ENCODE data around the gene FAM118A. TPM values are rescaled to one million over a fixed set of nuclear protein-coding genes. Genes with fewer than 3 reads are reported as not detected.

FAM118A gene
- total RNA-seq, 1 experiment from 2014 or later: 37.9 TPM

GRCh38 chr22:45268167-45268957 is 41.4 kb upstream of the FAM118A start:
- Histone ChIP-seq H3K14ac (ENCODE audit: insufficient read depth, low read length) (no peak overlapping the region), H3K56ac (ENCODE audit: insufficient read length, low read depth, low read length) (no peak overlapping the region), H3K9me3 (ENCODE audit: control insufficient read depth, low read depth, low read length) (no peaks in the 10 kb centered on the region), H4K5ac (ENCODE audit: insufficient read length, low read depth, low read length) (no peak overlapping the region), H3K4ac (ENCODE audit: low read depth, low read length) (no peak overlapping the region), H3K18ac (ENCODE audit: insufficient read length, low read depth, low read length) (no peak overlapping the region), H4K91ac (ENCODE audit: insufficient read length, low read depth, low read length) (no peak overlapping the region), H3K23ac (ENCODE audit: insufficient read length, low read depth, low read length) (no peak overlapping the region), H3K79me2 (ENCODE audit: insufficient read depth, low read length) (no peaks in the 10 kb centered on the region), H3K27ac (ENCODE audit: insufficient read length, low read depth, low read length) (no peak overlapping the region), H3K9ac (ENCODE audit: extremely low read depth, insufficient read length, low read length) (no peak overlapping the region), H2AFZ (ENCODE audit: low read length) (no peak overlapping the region), H2AK5ac (ENCODE audit: insufficient read length, low read length) (no peak overlapping the region), H4K8ac (replicated peaks; ENCODE audit: insufficient read length, low read depth, low read length) (no peak overlapping the region), H3K79me1 (ENCODE audit: insufficient read depth, low read depth, low read length, poor library complexity, severe bottlenecking) (no peaks in the 10 kb centered on the region), H4K20me1 (ENCODE audit: control insufficient read depth, insufficient read depth, insufficient read length) (no peaks in the 10 kb centered on the region), H3K27me3 (ENCODE audit: insufficient read depth, low read length) (no peaks in the 10 kb centered on the region; the same call in 1 of the 2 replicates), H2BK15ac (ENCODE audit: low read depth, low read length) (no peak overlapping the region), H2BK5ac (ENCODE audit: insufficient read length, low read length) (no peak overlapping the region), H2BK12ac (ENCODE audit: insufficient read length, low read depth, low read length) (no peak overlapping the region), H3T11ph (ENCODE audit: low read length) (no peak overlapping the region), H3K4me1 (ENCODE audit: insufficient read depth, low read length) (peaks cover 2% of the 10 kb centered on the region; the same call in 1 of the 2 replicates), H2BK120ac (ENCODE audit: low read depth, low read length, poor library complexity, severe bottlenecking) (no peak overlapping the region), H3K23me2 (ENCODE audit: insufficient read length, low read depth, low read length, poor library complexity, severe bottlenecking) (peaks cover 14% of the 10 kb centered on the region), H2BK20ac (ENCODE audit: low read depth, low read length, poor library complexity, severe bottlenecking) (no peak overlapping the region), H3K4me2 (ENCODE audit: insufficient read depth, insufficient read length, low read length) (peak overlapping the region; percentile 40)
- Mint-ChIP-seq H3K36me3 (ENCODE audit: insufficient read depth in 1 of 3, low read depth in 3 of 3) (no peaks in the 10 kb centered on the region), H3K27ac (peak overlapping the region; percentile 53 to 94 (median 92); a peak in 5 of 7 replicates), H3K27me3 (ENCODE audit: low read depth) (peaks cover 37% of the 10 kb centered on the region), H3K4me3 (peak overlapping the region; percentile 82 to 93), H3K9me3 (no peaks in the 10 kb centered on the region), H3K4me1 (peaks cover 15 to 22% of the 10 kb centered on the region in 2 experiments)
- WGBS (ENCODE audit: extremely low coverage, insufficient read length, low lambda C conversion rate): no CpG with 5 or more reads among the region's 47 CpGs
- TF ChIP-seq CTCF (conservative IDR thresholded peaks at IDR 0.05): no peak
- peak; percentile 97 for DNase-seq
